NCI-H1930 (cell line): Measurements from ENCODE around the gene PEX14.

ENCODE experiments used
- DNase-seq, 2 experiments: peaks; one replicate each; lab custom pipeline; 2025; lab: John Stamatoyannopoulos, UW

Gene PEX14

GRCh38 chr1:10592373-10592772 lies 117.6 kb downstream of the PEX14 start:
- DNase-seq = no peak

GRCh38 chr1:10593750-10594149 lies 119.0 kb downstream of the PEX14 start:
- DNase-seq = no peak

- no peak for DNase-seq
Measured at GRCh38 chr1:10594595-10595223, 120.0 kb downstream of the PEX14 start.

GRCh38 chr1:10596780-10597179 lies 122.0 kb downstream of the PEX14 start:
- DNase-seq = no peak

DNA sequence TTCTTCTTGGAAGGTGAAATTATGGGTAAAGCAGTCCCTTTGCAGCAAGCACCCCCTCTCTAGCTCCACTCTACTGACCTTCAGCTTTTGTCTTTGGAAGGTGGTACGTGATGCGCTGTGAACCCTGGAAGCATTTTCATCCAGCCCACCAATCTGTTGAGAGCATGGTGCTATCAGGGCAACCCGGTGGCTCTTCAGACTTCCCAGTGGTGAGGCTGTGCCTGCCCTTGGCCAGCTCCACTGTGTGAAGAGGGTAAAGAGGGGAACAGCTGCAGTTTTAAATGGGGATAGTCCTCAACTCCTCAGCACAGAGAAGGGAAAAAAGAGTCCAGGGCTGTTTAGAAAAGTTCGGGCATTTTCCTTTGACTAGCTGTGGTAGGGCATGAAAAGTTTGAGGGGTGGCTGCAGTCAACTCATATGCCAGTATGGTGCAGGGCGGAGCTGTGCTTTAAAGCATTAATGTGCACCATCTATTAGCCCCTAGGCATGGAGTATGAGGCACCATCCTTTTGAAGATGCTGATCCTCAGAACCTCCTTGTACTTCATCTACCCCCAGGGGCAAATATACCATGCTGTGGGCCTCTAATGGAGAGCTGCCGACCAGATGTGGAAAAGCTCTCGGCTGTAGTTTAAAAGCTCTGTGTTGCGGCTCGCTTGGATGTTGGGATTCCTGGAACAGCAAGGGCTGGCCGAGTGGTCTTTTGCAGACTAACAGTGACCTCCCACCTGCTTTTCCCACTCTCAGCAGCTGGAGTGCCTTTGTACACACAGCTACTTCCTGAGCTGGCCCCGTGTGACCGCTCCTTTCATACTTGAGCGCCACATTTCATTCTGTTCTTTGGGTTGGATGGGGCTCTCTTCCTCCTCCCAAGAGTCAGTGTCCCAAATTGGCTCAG lies 123.0 kb downstream of the PEX14 start:
- no peak for DNase-seq

- DNase-seq = no peak
Measured at GRCh38 chr1:10598389-10598702, 123.6 kb downstream of the PEX14 start.

DNA sequence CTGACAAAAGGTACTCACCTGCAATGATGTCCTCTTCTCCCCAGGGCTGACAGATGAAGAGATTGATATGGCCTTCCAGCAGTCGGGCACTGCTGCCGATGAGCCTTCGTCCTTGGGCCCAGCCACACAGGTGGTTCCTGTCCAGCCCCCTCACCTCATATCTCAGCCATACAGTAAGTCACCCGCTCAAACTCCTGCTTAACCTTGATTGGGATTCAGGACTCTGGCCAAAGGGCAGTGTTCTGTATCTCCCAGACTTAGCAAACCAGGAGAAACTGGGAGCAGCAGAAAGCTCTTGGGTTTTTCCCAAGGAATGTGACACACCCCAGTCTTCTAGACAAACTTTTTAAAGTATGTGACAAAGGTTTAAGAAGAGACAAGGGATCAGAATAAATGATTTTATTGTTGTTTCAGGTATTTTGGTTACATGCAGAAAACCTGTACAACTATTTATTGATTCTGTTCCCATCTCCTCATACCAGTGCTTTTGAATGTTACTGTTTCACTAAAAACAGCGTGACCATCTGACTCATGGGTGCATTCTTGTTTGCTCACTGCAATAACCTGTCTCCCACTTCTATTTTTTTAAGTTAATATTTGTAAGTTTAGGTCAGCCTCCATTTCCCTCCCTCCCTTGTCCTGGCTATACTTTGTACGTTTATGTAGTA lies 124.6 kb downstream of the PEX14 start:
- no peak for DNase-seq

DNA sequence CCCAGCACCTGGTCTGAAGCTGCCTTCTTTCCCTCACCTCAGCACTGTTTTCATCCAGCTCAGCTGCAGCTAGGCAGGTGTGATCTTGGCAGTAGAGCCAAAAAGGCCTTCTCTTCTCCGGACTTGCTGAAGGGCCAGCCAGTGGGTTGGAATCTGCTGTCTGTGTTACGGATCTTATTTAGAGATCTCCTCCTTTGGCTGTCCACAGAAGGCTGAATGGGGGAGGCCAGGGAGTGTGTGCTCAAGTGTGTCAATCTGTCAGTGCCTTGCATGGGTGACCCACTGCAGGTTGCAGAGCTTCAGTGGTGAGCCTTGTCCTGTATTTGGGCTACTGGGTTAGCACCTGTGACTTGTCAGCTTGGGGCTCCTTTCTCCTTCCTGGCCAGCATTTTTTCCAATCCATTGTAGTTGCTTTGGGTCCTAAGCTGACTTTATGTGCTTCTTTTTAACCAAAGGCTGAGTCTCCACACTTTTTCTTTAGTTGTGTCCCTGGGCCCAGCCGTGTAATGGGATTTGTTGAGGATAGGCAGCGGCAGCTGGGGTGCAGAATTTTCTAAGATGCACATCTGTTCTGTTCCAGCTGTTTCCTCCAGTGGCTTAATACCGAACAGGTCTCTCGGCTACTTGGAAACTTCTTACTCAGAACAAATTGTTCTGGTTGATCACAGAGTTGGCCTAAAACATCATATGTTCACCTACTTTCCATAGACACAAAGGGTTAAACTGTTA lies 126.8 kb downstream of the PEX14 start:
- no peak for DNase-seq

GRCh38 chr1:10602936-10603335 lies 128.2 kb downstream of the PEX14 start:
- DNase-seq = no peak

DNA sequence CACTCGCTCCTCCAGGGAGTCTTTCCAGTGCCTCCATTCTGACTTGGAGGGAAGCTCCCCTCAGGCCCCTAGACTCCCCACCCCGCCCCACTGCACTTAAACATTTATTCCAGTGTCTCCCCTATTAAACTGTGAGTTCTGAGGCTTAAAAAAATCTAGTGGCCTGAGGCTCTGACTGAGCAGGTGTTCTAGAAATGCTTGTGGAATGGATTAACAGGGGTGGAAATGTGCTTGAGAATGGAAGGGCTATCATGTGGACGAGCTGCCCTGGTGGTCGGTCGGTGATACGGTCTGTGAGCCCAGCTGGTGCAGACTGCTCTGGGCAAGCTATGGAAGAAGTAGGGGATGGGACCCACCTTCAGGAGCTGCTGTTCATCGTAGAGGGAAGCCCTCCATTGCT lies 130.2 kb downstream of the PEX14 start:
- no peak for DNase-seq

- no peak for DNase-seq
Measured at GRCh38 chr1:10606064-10606463, 131.3 kb downstream of the PEX14 start.

DNA sequence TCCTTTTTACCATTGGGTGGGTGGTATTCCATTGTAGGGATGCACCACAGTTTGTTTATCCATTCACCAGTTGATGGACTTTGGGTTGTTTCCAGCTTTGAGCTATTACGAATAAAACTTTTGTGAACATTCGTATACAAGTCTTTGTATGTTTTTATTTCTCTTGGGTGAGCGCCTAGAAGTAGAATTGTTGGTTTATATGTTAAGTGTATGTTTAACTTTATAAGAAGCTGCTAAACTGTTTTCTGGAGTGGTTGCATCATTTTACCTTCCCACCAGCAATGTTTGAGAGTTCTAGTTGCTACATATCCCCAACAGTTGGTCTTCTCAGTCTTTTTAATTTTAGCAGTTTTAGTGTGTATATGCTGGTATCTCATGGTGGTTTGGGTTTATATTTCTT lies 132.5 kb downstream of the PEX14 start:
- DNase-seq = no peak

DNA sequence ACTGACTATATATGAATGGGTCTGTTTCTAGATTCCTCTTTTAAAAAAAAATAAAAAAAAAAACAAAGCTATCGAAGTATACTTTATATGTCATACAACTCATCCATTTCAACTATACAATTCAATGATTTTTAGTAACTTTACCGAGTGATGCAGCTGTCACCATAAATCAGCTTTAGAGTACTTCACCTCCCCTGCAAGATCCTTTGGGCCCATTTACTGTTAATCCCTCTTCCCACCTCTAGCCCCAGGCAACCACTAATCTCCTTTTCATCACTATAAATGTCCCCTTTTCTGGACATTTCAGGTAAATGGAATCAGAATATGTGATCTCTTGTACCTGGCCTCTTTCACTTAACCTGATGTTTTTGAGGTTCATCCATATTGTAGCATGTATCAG lies 133.9 kb downstream of the PEX14 start:
- DNase-seq = no peak

GRCh38 chr1:10610901-10611600 lies 136.3 kb downstream of the PEX14 start:
- DNase-seq = no peak

GRCh38 chr1:10612436-10613160 lies 137.8 kb downstream of the PEX14 start:
- no peak for DNase-seq

GRCh38 chr1:10613340-10613739 lies 138.6 kb downstream of the PEX14 start:
- no peak for DNase-seq

DNA sequence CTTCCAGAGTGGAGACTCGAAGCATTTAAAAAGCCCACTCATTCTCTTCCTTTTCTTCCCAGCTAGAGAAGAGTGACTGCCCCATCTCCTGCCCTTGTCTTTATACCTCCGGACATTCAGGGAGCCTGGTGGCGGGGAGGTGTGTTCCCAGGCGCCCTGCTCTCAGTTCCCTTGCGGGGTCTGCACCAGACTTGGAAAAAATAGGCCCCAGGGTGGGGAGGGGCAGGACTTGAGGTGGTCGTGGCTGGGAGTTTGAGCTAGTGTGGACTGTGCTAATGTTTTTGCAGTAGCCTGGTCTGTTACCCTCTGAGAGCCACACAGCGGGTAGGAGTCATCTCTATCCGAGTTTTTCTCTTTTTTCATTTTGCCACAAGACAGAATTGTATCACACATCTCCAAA lies 139.1 kb downstream of the PEX14 start:
- no peak for DNase-seq

GRCh38 chr1:10614377-10615225 lies 139.9 kb downstream of the PEX14 start:
- no peak for DNase-seq

DNA sequence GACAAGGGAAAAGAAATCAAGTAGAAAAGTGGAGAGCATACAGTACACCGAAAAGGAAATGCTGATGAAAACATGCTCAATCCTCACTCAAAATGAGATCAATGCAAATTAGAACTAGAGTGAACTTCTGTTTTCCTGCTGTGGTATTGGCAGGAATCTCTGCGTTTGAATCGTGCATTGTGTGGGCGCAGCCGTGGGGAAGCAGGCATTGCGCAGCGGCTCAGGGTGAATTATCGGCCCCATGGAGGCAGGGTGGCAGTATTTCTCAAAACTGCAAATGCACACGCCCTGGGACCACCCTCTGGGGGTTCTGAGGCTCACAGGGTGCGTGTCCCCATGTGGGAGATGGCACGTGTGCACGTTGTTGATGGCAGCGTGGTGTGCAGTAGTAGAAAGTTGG lies 140.6 kb downstream of the PEX14 start:
- no peak for DNase-seq
